Naive thymus-derived CD8-positive, alpha-beta T cell (primary cell): ENCODE results near the gene CAVIN1. TPM values are rescaled to one million over a fixed set of nuclear protein-coding genes. Genes with fewer than 3 reads are reported as not detected.
"Not testable (repeated sequence)": the region's sequence is repeated elsewhere in the genome, so short reads cannot be mapped to it uniquely, and the experiment has no call there.

Experiments used
- ATAC-seq, 2 donors: fragments of 150-1000 bp; cut with Tn5 transposase in 1 of 2; sonication (Bioruptor Pico), chemical (Tn5 transposase) in 1 of 2; 1 replicate in 1 of 2; 2 replicates in 1 of 2; pipeline ENCODE4 v1.10.0; 2021; ENCODE audit warnings: mild to moderate bottlenecking in 2 of 2, moderate library complexity in 2 of 2
- POLR2A ChIA-PET: fragments of 350-600 bp; sonication (Branson Sonifier 250); formaldehyde crosslinking; loops from one replicate; lab custom pipeline; 2021; ENCODE audit warnings: antibody characterized with exemption; lab: Charles Lee
- DNase-seq, 10 donors: peaks; one replicate each; pipeline versions ENCODE4 v3.0.0 to v3.0.0-alpha.2; 2020 to 2022
- H3K27ac Mint-ChIP-seq, 10 donors: one replicate each; pipeline ENCODE4 v1.8.0; 2020 to 2022; ENCODE audit warnings: mild to moderate bottlenecking in 10 of 10, mixed read lengths in 10 of 10, moderate library complexity in 4 of 10, inconsistent platforms in 1 of 10
- H3K27me3 Mint-ChIP-seq, 5 donors: one replicate each; pipeline ENCODE4 v1.8.0; 2021 to 2022; ENCODE audit warnings: mixed read lengths in 5 of 5
- H3K36me3 Mint-ChIP-seq, 3 donors: one replicate each; pipeline ENCODE4 v1.8.0; 2020 to 2022; ENCODE audit warnings: mixed read lengths in 3 of 3, mild to moderate bottlenecking in 2 of 3, inconsistent platforms in 1 of 3
- H3K4me1 Mint-ChIP-seq, 4 donors: one replicate each; pipeline ENCODE4 v1.8.0; 2021 to 2022; ENCODE audit warnings: mixed read lengths in 4 of 4
- H3K4me3 Mint-ChIP-seq, 10 donors: one replicate each; pipeline ENCODE4 v1.8.0; 2020 to 2022; ENCODE audit warnings: mild to moderate bottlenecking in 10 of 10, mixed read lengths in 10 of 10, moderate library complexity in 6 of 10, inconsistent platforms in 1 of 10
- H3K9me3 Mint-ChIP-seq, 9 donors: one replicate each; pipeline ENCODE4 v1.8.0; 2020 to 2022; ENCODE audit warnings: mixed read lengths in 9 of 9, mild to moderate bottlenecking in 3 of 9, inconsistent platforms in 1 of 9, moderate library complexity in 1 of 9
- polyA plus RNA-seq, 3 donors: library from polyadenylated mRNA; unstranded; fragments of 300-500 nt; fragmentation: Illumina TruSeq; gene quantifications; one replicate each; pipeline ENCODE4 v1.2.3, GENCODE V29; 2021
- total RNA-seq, 8 experiments: library from RNA in 2 of 8; stranded (reverse) in 2 of 8; gene quantifications; one replicate each; pipeline ENCODE4 v1.2.3 and lab custom pipeline; 2021 to 2026

The CAVIN1 gene
- total and polyA plus RNA-seq, 5 experiments from 2014 or later: 0.03 TPM; not detected in 4

DNA sequence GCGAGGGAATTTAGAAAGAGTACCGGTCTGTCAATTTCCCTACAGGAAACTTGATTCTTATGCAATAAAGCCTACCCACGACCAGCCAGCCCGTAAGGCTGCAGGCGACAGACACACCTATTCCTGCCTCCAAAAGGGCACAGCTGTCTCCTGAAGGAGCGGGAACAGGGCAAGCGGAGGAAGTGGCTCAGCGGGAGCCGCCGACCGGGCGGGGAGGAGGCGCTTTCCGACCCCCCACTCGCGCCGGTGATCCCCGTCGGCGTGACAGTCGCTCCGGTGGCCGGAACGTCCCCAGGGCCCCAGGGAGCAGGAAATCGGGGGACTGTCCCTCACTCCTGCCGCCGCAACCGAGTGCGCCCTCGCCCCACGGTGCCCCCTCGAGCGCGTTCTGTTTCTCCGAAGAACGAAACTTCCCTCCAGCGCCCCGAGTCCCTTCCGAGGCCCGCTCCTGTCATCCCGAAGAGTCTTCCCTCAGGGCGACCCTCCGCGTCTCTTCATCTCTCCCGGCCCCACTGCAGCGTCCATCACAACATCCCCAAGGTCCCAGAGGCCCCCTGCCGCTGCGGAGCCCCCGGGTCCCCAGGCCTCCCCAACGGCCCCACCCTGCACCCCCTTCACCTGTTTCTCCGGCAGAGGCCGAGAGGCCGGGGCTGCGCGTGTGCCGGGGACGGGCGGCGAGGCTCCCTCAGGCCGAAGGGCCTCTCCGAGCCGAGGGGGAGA is 35.2 kb downstream of the CAVIN1 start:
- POLR2A ChIA-PET: interaction anchor here (0.6 to 3.8 kb wide), 39 partner anchors 9 to 973 kb away, joined by 3 to 49 read pairs (median 5); partner anchors contain the start of genes ACLY, BECN1, CNP and DHX58
- peak in 5 of 10 donors; percentile 34 to 67 (median 35) for DNase-seq
- H3K36me3 Mint-ChIP-seq: peaks cover 0 to 17% (median 0%) of the 10 kb centered on the region in 3 donors
- no peaks in the 10 kb centered on the region for H3K27me3 Mint-ChIP-seq
- H3K4me3 Mint-ChIP-seq: peak overlapping the region; percentile 91 to 99 (median 97)
- peaks cover 16 to 70% (median 53%) of the 10 kb centered on the region in 4 donors for H3K4me1 Mint-ChIP-seq
- peak overlapping the region; percentile 98 to 100 (median 100) for H3K27ac Mint-ChIP-seq
- peak in 1 of 2 donors; percentile 1 for ATAC-seq
- H3K9me3 Mint-ChIP-seq: no peaks in the 10 kb centered on the region

DNA sequence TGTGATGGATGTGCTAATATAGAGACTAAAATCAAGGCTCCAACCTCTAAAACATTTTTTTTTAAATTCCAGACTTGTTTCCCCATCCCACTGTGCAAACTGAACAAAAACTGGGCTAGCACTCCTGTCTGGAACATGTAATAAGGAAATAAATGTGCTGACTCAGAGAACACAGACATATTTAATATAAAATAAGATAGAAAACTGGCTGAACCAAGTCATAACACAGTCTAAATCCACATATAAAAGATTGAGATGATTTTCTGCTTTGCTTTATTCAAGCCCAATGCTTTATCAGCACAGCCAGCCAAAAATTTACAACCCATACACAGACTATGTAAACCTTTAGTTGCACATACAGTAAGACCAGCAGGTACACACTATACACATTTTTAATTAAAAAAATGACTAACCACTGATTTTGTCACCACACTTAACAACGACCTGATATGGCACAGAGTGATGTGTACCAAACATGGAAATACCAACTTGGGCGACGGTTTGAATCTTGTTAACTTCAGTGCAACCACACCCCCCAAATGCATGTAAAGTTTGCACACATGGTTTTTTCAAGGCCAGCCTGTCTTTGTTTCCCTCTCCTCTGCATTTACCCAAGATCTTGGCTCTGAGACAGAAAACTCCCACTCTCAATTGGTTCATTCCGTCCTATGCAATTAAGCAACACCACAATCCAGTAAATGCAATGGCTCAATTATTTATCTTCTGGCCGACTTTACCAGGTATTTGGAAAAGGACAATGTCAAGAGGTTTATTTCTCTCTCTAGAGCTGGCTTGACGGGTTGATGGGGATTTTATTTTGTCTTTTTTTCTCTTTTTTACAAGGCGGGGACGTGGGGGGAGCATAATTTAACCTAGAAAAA is 36.0 kb downstream of the CAVIN1 start:
- ATAC-seq (no peak), DNase-seq (peak in 4 of 10 donors; percentile 21 to 45 (median 30))
- Mint-ChIP-seq H3K4me3 (peak overlapping the region; percentile 91 to 99 (median 97)), H3K4me1 (peaks cover 18 to 78% (median 60%) of the 10 kb centered on the region in 4 donors), H3K27me3 (no peaks in the 10 kb centered on the region), H3K36me3 (peaks cover 0 to 17% (median 0%) of the 10 kb centered on the region in 3 donors), H3K27ac (peak overlapping the region; percentile 98 to 100 (median 100)), H3K9me3 (no peaks in the 10 kb centered on the region)
- POLR2A ChIA-PET: interaction anchor here (2.2 to 3.8 kb wide), 2 partner anchors 12 to 143 kb away, joined by 8 to 33 read pairs; no protein-coding TSS in a partner anchor

DNA sequence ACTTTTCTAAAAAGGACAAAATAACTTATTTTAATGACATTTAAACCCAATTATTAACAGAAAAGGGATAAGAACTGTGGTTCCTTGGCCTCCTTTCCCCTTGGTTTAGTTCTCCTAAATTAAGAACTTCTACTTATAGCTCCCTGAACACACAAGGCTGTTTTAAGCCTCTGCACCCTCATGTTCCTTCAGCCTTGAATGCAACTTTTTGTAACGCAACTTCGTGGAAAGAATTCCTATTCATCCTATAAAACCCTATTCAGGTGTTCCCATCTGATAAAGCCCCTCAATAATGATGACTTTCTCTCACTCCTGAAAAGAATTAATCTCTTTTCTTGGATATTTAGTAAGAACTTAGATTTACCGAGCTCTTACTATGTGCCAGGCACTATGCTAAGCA is 41.2 kb downstream of the CAVIN1 start:
- POLR2A ChIA-PET: no interaction called here
- H3K27ac Mint-ChIP-seq: peak overlapping the region in 8 of 10 donors; percentile 4 to 80 (median 50)
- peaks cover 31 to 82% (median 80%) of the 10 kb centered on the region in 4 donors for H3K4me1 Mint-ChIP-seq
- ATAC-seq: no peak
- no peak for DNase-seq
- peak overlapping the region in 1 of 10 donors; percentile 11 for H3K4me3 Mint-ChIP-seq
- peaks cover 0 to 26% (median 0%) of the 10 kb centered on the region in 3 donors for H3K36me3 Mint-ChIP-seq
- no peaks in the 10 kb centered on the region for H3K9me3 Mint-ChIP-seq
- no peaks in the 10 kb centered on the region for H3K27me3 Mint-ChIP-seq

DNA sequence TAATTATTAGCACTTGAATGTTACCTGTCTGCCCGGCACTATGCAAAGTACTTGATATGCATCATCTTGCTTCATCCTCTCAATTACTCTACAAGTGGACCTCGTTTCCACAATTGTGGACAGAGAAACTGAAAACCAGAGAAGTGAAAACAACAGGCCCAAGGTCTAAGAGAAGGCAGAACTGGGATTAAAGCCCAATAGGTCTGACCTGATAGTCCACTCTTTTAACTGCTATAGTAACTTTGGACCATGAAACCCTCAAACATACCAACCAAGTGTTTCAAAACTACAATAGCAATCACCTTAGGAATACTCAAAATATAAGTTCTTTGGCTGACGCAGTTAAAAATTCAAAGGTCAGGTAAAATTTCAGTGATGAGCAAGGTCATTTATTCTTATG is 42.1 kb downstream of the CAVIN1 start:
- Mint-ChIP-seq H3K4me1 (peaks cover 28 to 83% (median 72%) of the 10 kb centered on the region in 4 donors), H3K4me3 (peak overlapping the region in 4 of 10 donors; percentile 8 to 48 (median 24))

DNA sequence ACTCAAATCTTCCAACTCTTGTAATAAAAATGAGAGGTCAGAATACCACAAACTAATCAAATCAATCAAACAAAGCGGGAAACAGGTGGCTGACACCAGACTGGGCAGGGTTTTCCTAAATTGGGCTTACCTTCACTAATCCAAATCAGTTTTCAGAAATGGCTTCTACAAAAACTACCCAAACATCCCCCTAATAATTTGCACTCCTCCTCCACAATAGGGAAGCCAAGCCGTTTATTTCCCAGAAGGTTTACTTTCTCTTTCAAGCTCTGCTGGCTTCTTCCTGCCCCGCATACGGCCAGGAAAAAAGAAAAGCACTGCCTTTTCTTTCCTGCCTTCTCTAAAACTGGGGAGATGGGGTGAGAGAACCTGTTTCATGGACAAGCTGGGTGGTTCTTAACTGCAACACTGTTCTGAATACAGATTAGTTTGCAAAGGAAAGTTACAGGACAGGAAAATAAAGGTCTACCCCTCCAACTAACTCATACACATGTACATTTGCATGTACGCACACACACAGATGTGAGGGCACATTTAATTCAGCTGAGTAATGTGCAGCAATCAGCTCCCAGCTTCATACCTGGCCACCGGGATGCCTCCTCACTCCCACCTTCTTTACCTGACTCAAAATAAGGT is 44.0 kb downstream of the CAVIN1 start:
- DNase-seq: no peak

More for the DNA sequence above, 42.1 kb downstream of the CAVIN1 start:
- POLR2A ChIA-PET: no interaction called here
- Mint-ChIP-seq H3K36me3 (peaks cover 0 to 22% (median 0%) of the 10 kb centered on the region in 3 donors), H3K27ac (peak overlapping the region in 3 of 10 donors; percentile 48 to 75 (median 48)), H3K27me3 (no peaks in the 10 kb centered on the region), H3K9me3 (no peaks in the 10 kb centered on the region)
- ATAC-seq (no peak), DNase-seq (no peak)

DNA sequence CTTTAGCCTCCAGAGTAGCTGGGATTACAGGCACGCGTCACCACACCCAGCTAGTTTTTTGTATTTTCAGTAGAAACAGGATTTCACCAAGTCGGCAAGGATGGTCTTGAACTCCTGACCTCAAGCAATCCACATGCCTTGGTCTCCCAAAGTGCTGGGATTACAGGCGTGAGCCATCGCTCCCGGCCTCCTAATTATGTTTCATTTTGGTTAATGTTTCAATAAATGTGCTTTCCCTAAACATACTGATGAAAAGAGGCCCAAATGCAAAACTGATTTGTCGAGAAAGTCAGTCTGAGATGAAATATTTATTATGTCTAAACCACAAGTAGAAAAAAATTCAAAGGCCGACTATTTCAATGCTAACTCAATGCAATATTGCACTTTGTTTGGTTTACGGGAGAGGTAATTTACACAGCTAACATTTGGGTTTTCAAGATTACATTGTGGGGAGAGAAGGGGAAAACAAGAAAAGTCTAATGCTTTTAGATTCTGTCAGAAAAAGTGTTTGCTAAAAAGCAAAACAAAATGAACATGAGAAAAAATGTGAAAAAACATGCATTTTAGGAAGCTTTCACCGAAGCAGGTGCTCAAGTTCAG is 44.6 kb downstream of the CAVIN1 start:
- no peak for DNase-seq
- Mint-ChIP-seq H3K9me3 (no peaks in the 10 kb centered on the region), H3K27me3 (no peaks in the 10 kb centered on the region), H3K36me3 (peaks cover 0 to 22% (median 0%) of the 10 kb centered on the region in 3 donors), H3K4me1 (peaks cover 28 to 84% (median 66%) of the 10 kb centered on the region in 4 donors), H3K4me3 (peak overlapping the region; percentile 68 to 87 (median 78)), H3K27ac (peak overlapping the region; percentile 63 to 95 (median 84))
- POLR2A ChIA-PET: interaction anchor here (0.6 to 1.5 kb wide), 3 partner anchors 10 to 48 kb away, joined by 4 to 11 read pairs (median 4); partner anchors contain the start of gene STAT3
- no peak for ATAC-seq

More for the DNA sequence above, 44.0 kb downstream of the CAVIN1 start:
- peaks cover 28 to 84% (median 69%) of the 10 kb centered on the region in 4 donors for H3K4me1 Mint-ChIP-seq
- peak; percentile 66 to 68 for ATAC-seq
- H3K4me3 Mint-ChIP-seq: peak overlapping the region; percentile 68 to 87 (median 78)
- no peaks in the 10 kb centered on the region for H3K27me3 Mint-ChIP-seq
- H3K27ac Mint-ChIP-seq: peak overlapping the region; percentile 63 to 95 (median 84)
- H3K36me3 Mint-ChIP-seq: peaks cover 0 to 20% (median 0%) of the 10 kb centered on the region in 3 donors
- H3K9me3 Mint-ChIP-seq: no peaks in the 10 kb centered on the region
- POLR2A ChIA-PET: interaction anchor here (0.6 to 1.4 kb wide), 3 partner anchors 9 to 57 kb away, joined by 3 to 11 read pairs (median 4); partner anchors contain the start of gene STAT3

DNA sequence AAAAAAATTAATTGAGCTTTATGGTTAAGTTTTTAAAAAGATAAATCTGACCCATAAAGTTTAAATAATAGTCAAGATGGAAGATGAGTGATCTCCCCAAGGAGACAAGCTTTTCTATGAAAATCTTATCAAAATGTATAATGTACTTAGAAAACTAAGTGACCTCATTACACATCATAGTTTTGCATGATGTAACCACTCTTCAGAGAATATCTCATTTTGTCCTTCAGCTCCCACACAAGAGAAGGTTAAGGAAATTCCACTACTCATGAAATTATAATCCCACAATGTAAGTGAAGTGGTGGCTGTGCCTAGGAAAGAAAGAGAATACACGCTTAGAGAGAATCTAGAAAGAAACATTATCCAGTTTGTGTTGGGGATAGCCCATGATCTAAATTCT is 49.2 kb downstream of the CAVIN1 start:
- POLR2A ChIA-PET: interaction anchor here (0.7 to 1.4 kb wide), 3 partner anchors 10 to 13 kb away, joined by 3 to 4 read pairs (median 3); no protein-coding TSS in a partner anchor
- Mint-ChIP-seq H3K9me3 (peaks cover 0 to 2% (median 0%) of the 10 kb centered on the region in 9 donors), H3K27me3 (no peaks in the 10 kb centered on the region), H3K36me3 (peaks cover 5 to 34% (median 16%) of the 10 kb centered on the region in 3 donors), H3K4me3 (no peak overlapping the region), H3K4me1 (peaks cover 18 to 60% (median 45%) of the 10 kb centered on the region in 4 donors), H3K27ac (peak overlapping the region in 2 of 10 donors; percentile 19 to 25)
- ATAC-seq (no peak), DNase-seq (no peak)

DNA sequence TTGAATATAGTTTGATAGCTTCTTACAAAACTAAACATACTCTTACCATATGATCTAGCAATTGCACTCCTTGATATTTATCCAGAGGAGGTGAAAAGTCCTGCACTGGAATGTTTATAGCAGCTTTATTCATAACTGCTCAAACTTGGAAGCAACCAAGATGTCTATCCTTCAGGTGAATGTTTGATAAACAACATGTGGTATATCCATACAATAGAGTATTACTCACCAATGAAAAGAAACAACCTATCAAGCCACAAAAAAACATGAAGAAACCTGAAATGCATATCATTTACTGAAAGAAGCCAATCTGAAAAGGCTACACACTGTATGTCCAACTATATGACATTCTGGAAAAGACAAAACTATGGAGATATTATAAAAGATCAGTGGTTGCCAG is 50.9 kb downstream of the CAVIN1 start:
- POLR2A ChIA-PET: interaction anchor here (0.6 to 1.2 kb wide), 3 partner anchors 13 to 18 kb away, joined by 3 read pairs; partner anchors contain the start of gene STAT3
- Mint-ChIP-seq H3K9me3 (peaks cover 0 to 2% (median 0%) of the 10 kb centered on the region in 9 donors), H3K27me3 (no peaks in the 10 kb centered on the region), H3K4me1 (peaks cover 18 to 58% (median 46%) of the 10 kb centered on the region in 4 donors), H3K4me3 (no peak overlapping the region), H3K27ac (no peak overlapping the region), H3K36me3 (peaks cover 5 to 34% (median 16%) of the 10 kb centered on the region in 3 donors)
- ATAC-seq (no peak), DNase-seq (no peak)

DNA sequence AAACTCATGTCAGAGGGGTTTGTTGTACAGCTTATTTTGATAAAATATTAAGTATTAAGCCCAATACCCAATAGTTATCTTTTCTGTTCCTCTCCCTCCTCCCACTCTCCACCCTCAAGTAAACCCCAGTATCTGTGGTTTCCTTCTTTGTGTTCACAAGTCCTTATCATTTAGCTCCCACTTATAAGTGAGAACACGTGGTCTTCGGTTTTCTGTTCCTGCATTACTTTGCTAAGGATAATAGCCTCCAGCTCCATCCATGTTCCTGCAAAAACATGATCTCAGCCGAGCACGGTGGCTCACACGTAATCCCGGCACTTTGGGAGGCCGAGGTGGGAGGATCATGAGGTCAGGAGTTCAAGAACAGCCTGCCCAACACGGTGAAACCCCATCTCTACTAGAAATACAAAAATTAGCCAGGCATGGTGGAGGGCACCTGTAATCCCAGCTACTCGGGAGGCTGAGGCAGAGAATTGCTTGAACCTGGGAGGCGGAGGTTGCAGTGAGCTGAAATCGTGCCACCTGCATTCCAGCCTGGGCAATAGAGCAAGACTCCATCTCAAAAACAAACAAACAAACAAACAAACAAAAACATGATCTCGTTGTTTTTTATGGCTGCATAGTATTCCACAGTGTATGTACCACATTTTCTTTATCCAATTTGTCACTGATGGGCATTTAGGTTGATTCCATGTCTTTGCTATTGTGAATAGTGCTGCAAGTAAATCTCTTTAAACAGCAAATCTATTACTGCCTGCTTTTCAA is 54.1 kb downstream of the CAVIN1 start:
- DNase-seq, POLR2A ChIA-PET, ATAC-seq, H3K27me3 Mint-ChIP-seq, H3K9me3 Mint-ChIP-seq: not testable (repeated sequence)
- Mint-ChIP-seq H3K4me3 (peak overlapping the region in 3 of 10 donors; percentile 26 to 74 (median 64)), H3K4me1 (peaks cover 28 to 62% (median 53%) of the 10 kb centered on the region in 4 donors), H3K36me3 (peaks cover 5 to 36% (median 21%) of the 10 kb centered on the region in 3 donors), H3K27ac (peak overlapping the region in 4 of 10 donors; percentile 7 to 66 (median 34))

DNA sequence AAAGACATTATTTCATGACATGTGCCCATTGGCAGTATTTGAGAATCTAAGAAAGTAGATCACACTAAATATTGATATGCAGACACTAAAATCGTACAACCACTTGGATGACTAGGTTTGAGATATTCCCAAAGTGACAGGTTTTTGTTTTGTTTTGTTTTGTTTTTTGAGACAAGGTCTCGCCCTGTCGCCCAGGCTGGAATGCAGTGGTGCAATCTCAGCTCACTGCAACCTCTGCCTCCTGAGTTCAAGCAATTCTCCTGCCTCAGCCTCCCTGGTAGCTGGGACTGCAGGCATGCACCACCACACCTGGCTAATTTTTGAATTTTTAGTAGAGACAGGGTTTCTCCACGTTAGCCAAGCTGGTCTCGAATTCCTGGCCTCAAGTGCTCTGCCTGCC is 54.7 kb downstream of the CAVIN1 start:
- ATAC-seq, POLR2A ChIA-PET, H3K27me3 Mint-ChIP-seq, H3K9me3 Mint-ChIP-seq, DNase-seq: not testable (repeated sequence)
- Mint-ChIP-seq H3K27ac (peak overlapping the region in 1 of 10 donors; percentile 36), H3K4me3 (peak overlapping the region in 1 of 10 donors; percentile 2), H3K4me1 (peaks cover 33 to 66% (median 58%) of the 10 kb centered on the region in 4 donors), H3K36me3 (peaks cover 5 to 32% (median 21%) of the 10 kb centered on the region in 3 donors)
